Right atrium auricular region (tissue), 2 donors: ENCODE data around the gene LRRC28. TPM values are rescaled to one million over a fixed set of nuclear protein-coding genes. Genes with fewer than 3 reads are reported as not detected.

ENCODE experiments used
- DNase-seq: peaks from one replicate; pipeline ENCODE4 v3.0.0-alpha.2; 2019; ENCODE audit warnings: low spot score
- H3K27ac ChIP-seq, 2 donors: fragments of 200-600 bp; sonication (generic); 1 replicate in 1 of 2; 2 replicates in 1 of 2; pipeline ENCODE4 v1.5.1; 2016 to 2019
- H3K27me3 ChIP-seq, 2 donors: fragments of 200-600 bp; sonication (generic); one replicate each; pipeline versions ENCODE4 v1.5.1 to v1.6.0; 2017 to 2019
- H3K36me3 ChIP-seq: fragments of 200-600 bp; sonication (generic); one replicate; pipeline ENCODE4 v1.5.1; 2016
- H3K4me1 ChIP-seq, 2 donors: fragments of 200-600 bp; sonication (generic); one replicate each; pipeline versions ENCODE4 v1.5.1 to v1.6.0; 2017 to 2019
- H3K4me3 ChIP-seq, 2 donors: fragments of 200-600 bp; sonication (generic); 1 replicate in 1 of 2; 2 replicates in 1 of 2; pipeline ENCODE4 v1.5.1; 2017 to 2019; ENCODE audit warnings: mild to moderate bottlenecking in 1 of 2, moderate library complexity in 1 of 2
- H3K9me3 ChIP-seq, 2 donors: fragments of 200-600 bp; sonication (generic); one replicate each; pipeline ENCODE4 v1.5.1; 2019
- total RNA-seq, 2 donors: library from RNA; depleted of rRNA; stranded (reverse); fragments of >200 nt; gene quantifications; one replicate each; pipeline ENCODE4 v1.1.0, GENCODE V29; 2016
- TF ChIP-seq, protein P1 (sequence below), 2 donors: fragments of 200-600 bp; sonication (generic); IDR thresholded peaks; one replicate each; pipeline ENCODE4 v1.5.1; 2019; ENCODE audit warnings: antibody characterized with exemption in 2 of 2

LRRC28 gene
- total RNA-seq, 2 donors from 2014 or later: 29.8 to 34.5 TPM

DNA sequence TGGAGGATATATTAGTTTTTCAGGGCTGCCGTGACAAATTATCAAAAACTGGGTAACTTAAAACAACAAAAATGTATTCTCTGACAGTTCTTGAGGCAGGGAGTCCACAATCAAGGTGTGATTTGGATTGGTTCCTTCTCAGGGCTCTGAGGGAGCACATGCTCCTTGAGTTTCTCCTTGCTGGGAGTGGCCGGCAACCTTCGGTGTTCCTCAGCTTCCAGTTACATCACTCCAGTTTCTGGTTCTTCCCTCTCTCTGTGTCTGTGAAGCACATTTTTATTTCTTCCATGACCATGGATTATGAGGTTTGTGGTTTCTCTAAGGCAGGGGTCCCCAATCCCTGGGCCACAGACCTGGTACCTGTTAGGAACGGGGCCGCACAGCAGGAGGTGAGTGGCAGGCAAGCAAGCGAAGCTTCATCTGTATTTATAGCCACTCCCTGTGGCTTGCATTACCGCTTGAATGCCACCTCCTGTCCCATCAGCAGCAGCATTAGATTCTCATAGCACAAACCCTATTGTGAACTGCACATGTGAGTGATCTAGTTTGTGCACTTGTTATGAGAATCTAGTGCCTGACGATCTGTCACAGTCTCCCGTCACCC is 24.3 kb downstream of the LRRC28 start:
- H3K4me3 ChIP-seq: no peak overlapping the region
- no peak for DNase-seq
- no peaks in the 10 kb centered on the region for H3K9me3 ChIP-seq
- H3K36me3 ChIP-seq: no peaks in the 10 kb centered on the region
- H3K27ac ChIP-seq: no peak overlapping the region
- H3K4me1 ChIP-seq: no peaks in the 10 kb centered on the region
- TF ChIP-seq, protein P1, sequence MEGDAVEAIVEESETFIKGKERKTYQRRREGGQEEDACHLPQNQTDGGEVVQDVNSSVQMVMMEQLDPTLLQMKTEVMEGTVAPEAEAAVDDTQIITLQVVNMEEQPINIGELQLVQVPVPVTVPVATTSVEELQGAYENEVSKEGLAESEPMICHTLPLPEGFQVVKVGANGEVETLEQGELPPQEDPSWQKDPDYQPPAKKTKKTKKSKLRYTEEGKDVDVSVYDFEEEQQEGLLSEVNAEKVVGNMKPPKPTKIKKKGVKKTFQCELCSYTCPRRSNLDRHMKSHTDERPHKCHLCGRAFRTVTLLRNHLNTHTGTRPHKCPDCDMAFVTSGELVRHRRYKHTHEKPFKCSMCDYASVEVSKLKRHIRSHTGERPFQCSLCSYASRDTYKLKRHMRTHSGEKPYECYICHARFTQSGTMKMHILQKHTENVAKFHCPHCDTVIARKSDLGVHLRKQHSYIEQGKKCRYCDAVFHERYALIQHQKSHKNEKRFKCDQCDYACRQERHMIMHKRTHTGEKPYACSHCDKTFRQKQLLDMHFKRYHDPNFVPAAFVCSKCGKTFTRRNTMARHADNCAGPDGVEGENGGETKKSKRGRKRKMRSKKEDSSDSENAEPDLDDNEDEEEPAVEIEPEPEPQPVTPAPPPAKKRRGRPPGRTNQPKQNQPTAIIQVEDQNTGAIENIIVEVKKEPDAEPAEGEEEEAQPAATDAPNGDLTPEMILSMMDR (IDR thresholded peaks at IDR 0.05): no peak
- H3K27me3 ChIP-seq: no peaks in the 10 kb centered on the region

DNA sequence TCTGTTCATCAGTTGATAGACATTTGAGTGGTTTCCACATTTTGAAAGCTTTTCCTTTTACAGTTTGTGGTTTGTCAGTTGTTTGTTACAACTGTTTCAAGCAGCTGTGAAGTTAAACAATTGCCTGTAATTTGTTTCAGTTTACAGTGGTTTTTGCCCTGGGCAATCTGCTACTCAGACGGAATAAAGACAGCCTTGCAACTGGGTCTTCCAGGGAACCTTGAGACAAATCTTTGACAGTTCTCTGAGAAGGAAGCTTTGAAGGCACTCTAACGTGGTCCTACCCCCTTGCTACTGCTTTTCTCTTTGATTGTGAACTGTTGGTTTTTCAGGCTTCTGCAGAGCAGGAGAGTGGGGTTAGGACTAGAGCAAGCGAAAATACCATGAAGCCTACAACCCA is 28.0 kb downstream of the LRRC28 start:
- Histone ChIP-seq H3K36me3 (no peaks in the 10 kb centered on the region), H3K27me3 (no peaks in the 10 kb centered on the region), H3K4me3 (no peak overlapping the region), H3K27ac (no peak overlapping the region), H3K4me1 (no peaks in the 10 kb centered on the region), H3K9me3 (no peaks in the 10 kb centered on the region)
- DNase-seq: no peak
- TF ChIP-seq, protein P1 (IDR thresholded peaks at IDR 0.05): no peak

DNA sequence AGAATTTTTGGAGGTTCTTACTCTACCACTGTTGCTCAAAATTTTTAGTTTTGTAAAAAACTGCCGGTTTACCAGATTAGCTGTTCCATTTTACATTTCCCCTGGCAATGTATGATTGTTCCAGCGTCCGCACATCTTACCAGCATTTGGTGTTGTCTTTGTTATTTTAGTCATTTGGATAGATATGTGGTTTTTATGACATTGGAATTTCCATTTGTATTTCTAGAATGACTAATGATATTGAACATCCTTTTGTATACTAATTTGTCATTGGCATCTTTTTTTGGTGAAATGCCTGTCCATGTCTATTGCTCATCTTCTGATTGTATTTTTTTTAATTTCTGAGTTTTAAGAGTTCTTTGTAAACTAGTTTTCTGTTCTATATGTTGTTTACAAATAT is 28.5 kb downstream of the LRRC28 start:
- TF ChIP-seq, protein P1 (IDR thresholded peaks at IDR 0.05): no peak
- Histone ChIP-seq H3K4me3 (no peak overlapping the region), H3K4me1 (no peaks in the 10 kb centered on the region), H3K36me3 (no peaks in the 10 kb centered on the region), H3K9me3 (no peaks in the 10 kb centered on the region), H3K27ac (no peak overlapping the region), H3K27me3 (no peaks in the 10 kb centered on the region)
- no peak for DNase-seq

DNA sequence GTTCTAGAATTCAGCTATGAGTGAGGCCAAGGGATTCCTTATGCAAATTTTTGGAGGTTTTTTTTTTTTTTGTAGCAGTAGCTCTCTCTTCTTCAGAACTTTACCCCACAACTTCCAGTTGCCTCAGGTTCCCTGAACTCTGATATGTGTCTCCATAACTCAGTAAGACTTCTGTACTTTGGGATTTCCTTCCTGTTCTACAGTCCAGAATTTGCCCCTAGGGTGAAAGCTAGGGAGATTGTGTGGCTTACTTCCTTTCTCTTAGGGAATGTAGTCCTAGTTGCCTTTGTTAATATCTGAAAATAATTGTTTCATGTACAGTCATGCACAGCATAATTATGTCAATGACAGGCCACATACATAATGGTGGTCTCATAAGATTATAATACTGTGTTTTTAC is 30.8 kb downstream of the LRRC28 start:
- Histone ChIP-seq H3K4me1 (no peaks in the 10 kb centered on the region), H3K27me3 (no peaks in the 10 kb centered on the region), H3K27ac (no peak overlapping the region), H3K4me3 (no peak overlapping the region), H3K36me3 (no peaks in the 10 kb centered on the region), H3K9me3 (no peaks in the 10 kb centered on the region)
- DNase-seq: no peak
- TF ChIP-seq, protein P1 (IDR thresholded peaks at IDR 0.05): no peak

DNA sequence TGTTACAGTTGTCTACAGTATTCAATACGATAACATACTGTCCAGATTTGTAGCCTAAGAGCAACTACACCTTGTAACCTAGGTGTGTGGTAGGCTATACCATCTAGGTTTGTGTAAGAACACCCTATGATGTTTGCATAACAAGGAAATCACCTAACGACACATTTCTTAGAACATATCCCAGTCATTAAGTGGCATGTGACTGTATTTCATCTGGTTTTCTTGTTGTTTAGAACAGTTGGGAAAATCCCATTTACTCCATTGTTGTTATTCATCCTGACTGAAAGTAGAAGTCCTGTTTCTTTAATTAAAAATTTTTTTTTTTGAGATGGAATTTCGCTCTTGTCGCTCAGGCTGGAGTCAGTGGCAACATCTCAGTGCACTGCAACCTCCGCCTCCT is 31.3 kb downstream of the LRRC28 start:
- TF ChIP-seq, protein P1 (IDR thresholded peaks at IDR 0.05): no peak
- Histone ChIP-seq H3K4me3 (no peak overlapping the region), H3K4me1 (no peaks in the 10 kb centered on the region), H3K27ac (no peak overlapping the region), H3K27me3 (no peaks in the 10 kb centered on the region), H3K9me3 (no peaks in the 10 kb centered on the region), H3K36me3 (no peaks in the 10 kb centered on the region)
- no peak for DNase-seq

DNA sequence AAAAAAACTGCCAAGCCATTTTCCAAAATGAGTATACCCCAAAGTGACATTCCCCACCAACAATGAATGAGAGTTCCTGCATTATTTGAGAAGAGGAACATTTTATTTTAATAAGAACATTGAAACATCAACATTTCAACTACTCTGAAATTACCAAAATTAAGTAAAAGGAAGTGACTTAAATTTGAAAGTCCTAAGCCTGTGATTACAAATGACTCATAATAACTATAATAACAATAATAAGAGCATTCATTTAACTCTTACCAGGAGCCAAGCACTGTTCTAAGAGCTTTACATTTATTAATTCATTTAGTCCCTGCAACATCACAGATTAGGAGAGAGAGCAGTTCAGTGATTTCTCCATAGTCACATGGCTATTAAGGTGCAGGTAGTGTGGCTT is 32.4 kb downstream of the LRRC28 start:
- peaks cover 3% of the 10 kb centered on the region for H3K36me3 ChIP-seq
- TF ChIP-seq, protein P1 (IDR thresholded peaks at IDR 0.05): no peak
- no peaks in the 10 kb centered on the region for H3K4me1 ChIP-seq
- no peak overlapping the region for H3K4me3 ChIP-seq
- DNase-seq: no peak
- no peak overlapping the region for H3K27ac ChIP-seq
- no peaks in the 10 kb centered on the region for H3K27me3 ChIP-seq
- no peaks in the 10 kb centered on the region for H3K9me3 ChIP-seq
